Activated naive CD4-positive, alpha-beta T cell (primary cell): Measurements from ENCODE around the gene SLC22A31.

Source experiments
- DNase-seq, 4 experiments: peaks; one replicate each; lab custom pipeline; 2025; lab: John Stamatoyannopoulos, UW

SLC22A31 gene

GRCh38 chr16:89149386-89149785, 51.0 kb downstream of the SLC22A31 start:
- DNase-seq, result no peak

- DNase-seq, result no peak
These were observed 53.1 kb downstream of the SLC22A31 start for GRCh38 chr16:89147085-89147817.

- no peak for DNase-seq
These were observed 53.9 kb downstream of the SLC22A31 start for GRCh38 chr16:89146211-89147005.
